ENCODE measurements around the gene SSNA1. TPM values are rescaled to one million over a fixed set of nuclear protein-coding genes. Genes with fewer than 3 reads are reported as not detected.

SSNA1 gene
- total RNA-seq, 1 donor from 2014 or later: 97.9 TPM

GRCh38 chr9:137147091-137147792, 41.2 kb upstream of the SSNA1 start:
- DNase-seq (ENCODE audit: low read depth) (no peak), FAIRE-seq (no peak)
- Histone ChIP-seq H3K36me3 (ENCODE audit: control insufficient read depth, insufficient read depth, low read length) (no peaks in the 10 kb centered on the region), H3K4me3 (ENCODE audit: low read depth, low read length) (no peak overlapping the region), H3K27me3 (ENCODE audit: control insufficient read depth, insufficient read depth, low read length) (peaks cover 2% of the 10 kb centered on the region)
- TF ChIP-seq CTCF (IDR thresholded peaks at IDR 0.05; ENCODE audit: insufficient read depth, low read length, severe bottlenecking): no peak

GRCh38 chr9:137147793-137148160, 40.7 kb upstream of the SSNA1 start:
- H3K27me3 ChIP-seq (ENCODE audit: control insufficient read depth, insufficient read depth, low read length): peaks cover 2% of the 10 kb centered on the region
- H3K4me3 ChIP-seq (ENCODE audit: low read depth, low read length): no peak overlapping the region
- TF ChIP-seq CTCF (IDR thresholded peaks at IDR 0.05; ENCODE audit: insufficient read depth, low read length, severe bottlenecking): no peak
- no peaks in the 10 kb centered on the region for H3K36me3 ChIP-seq (ENCODE audit: control insufficient read depth, insufficient read depth, low read length)
- FAIRE-seq (no peak), DNase-seq (ENCODE audit: low read depth) (no peak)

GRCh38 chr9:137148242-137148641, 40.2 kb upstream of the SSNA1 start:
- Histone ChIP-seq H3K4me3 (ENCODE audit: low read depth, low read length) (no peak overlapping the region), H3K36me3 (ENCODE audit: control insufficient read depth, insufficient read depth, low read length) (no peaks in the 10 kb centered on the region), H3K27me3 (ENCODE audit: control insufficient read depth, insufficient read depth, low read length) (peaks cover 2% of the 10 kb centered on the region)
- DNase-seq (ENCODE audit: low read depth): no peak
- no peak for TF ChIP-seq CTCF (IDR thresholded peaks at IDR 0.05; ENCODE audit: insufficient read depth, low read length, severe bottlenecking)
- no peak for FAIRE-seq

GRCh38 chr9:137148661-137149060, 39.8 kb upstream of the SSNA1 start:
- no peak for TF ChIP-seq CTCF (IDR thresholded peaks at IDR 0.05; ENCODE audit: insufficient read depth, low read length, severe bottlenecking)
- Histone ChIP-seq H3K4me3 (ENCODE audit: low read depth, low read length) (no peak overlapping the region), H3K36me3 (ENCODE audit: control insufficient read depth, insufficient read depth, low read length) (no peaks in the 10 kb centered on the region), H3K27me3 (ENCODE audit: control insufficient read depth, insufficient read depth, low read length) (peaks cover 2% of the 10 kb centered on the region)
- no peak for FAIRE-seq
- no peak for DNase-seq (ENCODE audit: low read depth)

GRCh38 chr9:137149363-137149762, 39.1 kb upstream of the SSNA1 start:
- DNase-seq (ENCODE audit: low read depth) (no peak), FAIRE-seq (no peak)
- Histone ChIP-seq H3K4me3 (ENCODE audit: low read depth, low read length) (no peak overlapping the region), H3K27me3 (ENCODE audit: control insufficient read depth, insufficient read depth, low read length) (no peaks in the 10 kb centered on the region), H3K36me3 (ENCODE audit: control insufficient read depth, insufficient read depth, low read length) (no peaks in the 10 kb centered on the region)
- no peak for TF ChIP-seq CTCF (IDR thresholded peaks at IDR 0.05; ENCODE audit: insufficient read depth, low read length, severe bottlenecking)
